GM12878 (cell line): Measurements from ENCODE around the gene ACTR1B. TPM values are rescaled to one million over a fixed set of nuclear protein-coding genes. Genes with fewer than 3 reads are reported as not detected.

ENCODE experiments used
- ATAC-seq: fragments of 200-7000 bp; cut with Tn5 transposase; 3 replicates; pipeline ENCODE4 v1.9.1; 2020; ENCODE audit warnings: mild to moderate bottlenecking, moderate library complexity
- BruUV-seq: library from RNA; stranded (reverse); fragments of 400-500 nt; replicated peaks from 2 replicates; lab custom pipeline; 2021; lab: Mats Ljungman, UMichigan
- CTCF ChIA-PET: fragments of 300-600 bp; sonication (Branson Sonifier 250); formaldehyde crosslinking; extraction: SDS; loops from one replicate; lab custom pipeline; 2021; ENCODE audit warnings: inconsistent platforms; lab: Yijun Ruan, JAX
- POLR2A ChIA-PET: fragments of 350-600 bp; formaldehyde crosslinking; extraction: SDS; loops from one replicate; lab custom pipeline; 2021; ENCODE audit warnings: inconsistent platforms; lab: Charles Lee
- RAD21 ChIA-PET: fragments of 300-600 bp; sonication (Branson Sonifier 250); formaldehyde crosslinking; loops from one replicate; lab custom pipeline; 2023; ENCODE audit warnings: antibody characterized with exemption; ENCODE audit not compliant: unreplicated experiment; lab: Charles Lee
- SMC1A ChIA-PET: fragments of 300-600 bp; sonication (Branson Sonifier 250); formaldehyde crosslinking; loops from one replicate; lab custom pipeline; 2023; ENCODE audit not compliant: unreplicated experiment, uncharacterized antibody; lab: Charles Lee
- DNase-seq: peaks from one replicate; pipeline ENCODE4 v3.0.0-alpha.2; 2011; ENCODE audit warnings: low read depth, low spot score
- FAIRE-seq: peaks from 3 replicates; lab custom pipeline; 2011; peaks lifted over from hg19 to GRCh38; lab: Jason Lieb, UNC
- H2AFZ ChIP-seq: 2 replicates; pipeline ENCODE4 v1.6.0; 2011; ENCODE audit warnings: low read depth, low read length, control low read depth; ENCODE audit not compliant: control insufficient read depth
- H3K27ac ChIP-seq: 2 replicates; pipeline ENCODE4 v1.5.1; 2011; ENCODE audit warnings: control low read depth; ENCODE audit not compliant: control insufficient read depth, insufficient read depth
- H3K27me3 ChIP-seq, 2 experiments: replicated peaks in 1 of 2; 2 replicates each; pipeline versions ENCODE4 v1.6.0 to v1.6.1; 2011; ENCODE audit warnings: low read length in 1 of 2; ENCODE audit not compliant: control insufficient read depth in 2 of 2, insufficient read depth in 2 of 2
- H3K36me3 ChIP-seq, 2 experiments: 2 replicates each; pipeline ENCODE4 v1.5.1; 2011; ENCODE audit warnings: low read length in 1 of 2; ENCODE audit not compliant: control insufficient read depth in 2 of 2, insufficient read depth in 2 of 2
- H3K4me1 ChIP-seq: 2 replicates; pipeline ENCODE4 v1.6.1; 2011; ENCODE audit warnings: mild to moderate bottlenecking, low read length, moderate library complexity, mixed read lengths; ENCODE audit not compliant: control insufficient read depth, insufficient read depth
- H3K4me2 ChIP-seq: 2 replicates; pipeline ENCODE4 v1.6.0; 2011; ENCODE audit warnings: control low read depth; ENCODE audit not compliant: control insufficient read depth, insufficient read depth
- H3K4me3 ChIP-seq: fragments of 200-600 bp; sonication (generic); 2 replicates; pipeline ENCODE4 v1.5.1; 2016
- H3K79me2 ChIP-seq: 2 replicates; pipeline ENCODE4 v1.6.0; 2011; ENCODE audit warnings: low read length; ENCODE audit not compliant: control insufficient read depth, insufficient read depth
- H3K9ac ChIP-seq: 2 replicates; pipeline ENCODE4 v1.8.0; 2011; ENCODE audit warnings: low read length, control low read depth, mixed read lengths; ENCODE audit not compliant: control insufficient read depth, insufficient read depth
- H3K9me3 ChIP-seq: replicated peaks from 3 replicates; pipeline ENCODE4 v1.5.1; 2011; ENCODE audit warnings: mild to moderate bottlenecking, low read length; ENCODE audit not compliant: control insufficient read depth, insufficient read depth
- H4K20me1 ChIP-seq: 2 replicates; pipeline ENCODE4 v1.6.0; 2011; ENCODE audit not compliant: control insufficient read depth, insufficient read depth
- BHLHE40 ChIP-seq, 2 experiments: fragments of 450-650 bp in 1 of 2; IDR thresholded peaks; 2 replicates each; pipeline ENCODE4 v1.6.1; 2011 to 2017; ENCODE audit warnings: low read depth in 2 of 2, borderline replicate concordance in 1 of 2, improper control_type of control experiment in 1 of 2, low read length in 1 of 2, mild to moderate bottlenecking in 1 of 2
- IKZF1 ChIP-seq: fragments of 450-650 bp; conservative IDR thresholded peaks from 2 replicates; pipeline ENCODE4 v1.6.1; 2017; ENCODE audit warnings: antibody characterized with exemption, mild to moderate bottlenecking
- NR2F1 ChIP-seq: fragments of 450-650 bp; conservative IDR thresholded peaks from 2 replicates; pipeline ENCODE4 v1.6.1; 2017; ENCODE audit warnings: mild to moderate bottlenecking
- RB1 ChIP-seq: fragments of 450-650 bp; formaldehyde crosslinking; IDR thresholded peaks from 2 replicates; pipeline ENCODE4 v1.6.1; 2017; ENCODE audit warnings: mild to moderate bottlenecking, borderline replicate concordance
- ZNF274 ChIP-seq: IDR thresholded peaks from one replicate; pipeline ENCODE4 v1.8.0; 2011; ENCODE audit not compliant: insufficient read length, insufficient read depth
- ZNF687 ChIP-seq: fragments of 450-650 bp; IDR thresholded peaks from 2 replicates; pipeline ENCODE4 v1.6.1; 2017; ENCODE audit warnings: mild to moderate bottlenecking, moderate library complexity
- WGBS: methylation state at CpG from one replicate; pipeline ENCODE4 v1.1.6; 2016; ENCODE audit warnings: low lambda C conversion rate; ENCODE audit not compliant: insufficient replicate concordance, insufficient coverage; ENCODE audit errors: missing lambda C conversion rate; 5-methylcytosine and 5-hydroxymethylcytosine counted together
- in situ Hi-C: fragments of 300-500 bp; cut with MboI; formaldehyde crosslinking; loops from 9 replicates; pipeline ENCODE4 v1.14.3; 2018; ENCODE audit warnings: mixed read lengths
- intact Hi-C: fragments of 100-400 bp; cut with micrococcal nuclease; formaldehyde crosslinking; loops from one replicate; pipeline ENCODE4 v1.14.2; 2022; ENCODE audit not compliant: unreplicated experiment
- polyA plus RNA-seq, 11 experiments: library from polyadenylated mRNA; depleted of rRNA in 4 of 11; unstranded in 6 of 11; stranded (reverse) in 5 of 11; fragments of >200 nt; fragmentation: Nextera tagmentation in 4 of 11; fragmentation: Illumina TruSeq in 1 of 11; extraction: Ambion mirVana in 4 of 11; extraction: Trizol in 1 of 11; gene quantifications; 1 replicate in 1 of 11; 2 replicates in 10 of 11; pipeline versions ENCODE4 v1.2.1 to v1.2.3, GENCODE V29; 2011 to 2016; ENCODE audit warnings: inconsistent platforms in 2 of 11, missing spikeins in 2 of 11, low read depth in 1 of 11
- total RNA-seq, 4 experiments: library from RNA; depleted of rRNA in 3 of 4; stranded (reverse); fragments of >200 nt in 3 of 4; fragmentation: Illumina TruSeq in 1 of 4; extraction: Trizol in 1 of 4; gene quantifications; 2 replicates each; pipeline versions ENCODE4 v1.2.1 to v1.2.3, GENCODE V29; 2013 to 2021

The ACTR1B gene
- total and polyA plus RNA-seq, 10 of the 15 experiments (the other 5 are each of a cell fraction or from before 2014, with no cell fraction given), result 1.3 to 62.8 (median 44.8) TPM

- H3K4me1 ChIP-seq, result no peaks in the 10 kb centered on the region
- H3K4me2 ChIP-seq, result no peak overlapping the region
- ATAC-seq (peak; percentile 28; the same call in 2 of the 3 replicates), FAIRE-seq (no peak), DNase-seq (no peak)
- H2AFZ ChIP-seq, result no peak overlapping the region
- H3K79me2 ChIP-seq, result no peaks in the 10 kb centered on the region
- BruUV-seq, result no TSS peak
- ChIA-PET CTCF (interaction anchor here (1.0 to 2.3 kb wide), 5 partner anchors 10 to 69 kb away, joined by 3 to 7 read pairs (median 4); partner anchors contain the start of gene ACTR1B), POLR2A (no interaction called here), RAD21 (no interaction called here), SMC1A (interaction anchor here (1.0 kb wide), 1 partner anchor 8 kb away, joined by 3 read pairs; no protein-coding TSS in a partner anchor)
- no peak overlapping the region for H3K9ac ChIP-seq
- H3K9me3 ChIP-seq, result no peaks in the 10 kb centered on the region; the same call in 2 of the 3 replicates
- no peak overlapping the region for H3K4me3 ChIP-seq
- H3K27ac ChIP-seq, result no peak overlapping the region
- no peaks in the 10 kb centered on the region for H4K20me1 ChIP-seq
- 71% methylated on average over 5 of the region's 5 CpGs for WGBS
- TF ChIP-seq ZNF687 (0 out of 2 replicates have a peak, but pooled peaks have one; percentile 39), ZNF274 (no peak), RB1 (no peak), IKZF1 (0 out of 2 replicates have a peak, but pooled peaks have one; percentile 20), NR2F1 (no peak), BHLHE40 (IDR thresholded peaks at IDR 0.05; ENCODE audit: borderline replicate concordance in 1 of 2, low read depth in 2 of 2, low read length in 1 of 2) (peak; percentile 12 to 46; a peak in 2 of 4 replicates)
- H3K36me3 ChIP-seq, result peaks cover 6% of the 10 kb centered on the region in 2 experiments; a peak in 3 of 4 replicates
- intact Hi-C loops, result no loop called here
- in situ Hi-C loops, result no loop called here
- no peaks in the 10 kb centered on the region for H3K27me3 ChIP-seq
Measured at GRCh38 chr2:97654309-97654708, 9.5 kb downstream of the ACTR1B start.
